Activated CD4-positive, alpha-beta T cell treated with anti-CD3 and anti-CD28 coated beads, Interleukin-2, amount 50 U/mL, for 48 hours (primary cell): ENCODE results near the gene FAM210A.
A peak's percentile ranks its signal among the peaks of the same experiment; 100 is the strongest.
"Not testable (repeated sequence)": the region's sequence is repeated elsewhere in the genome, so short reads cannot be mapped to it uniquely, and the experiment has no call there.

Experiments used
- DNase-seq, 2 experiments: peaks; one replicate each; pipeline ENCODE4 v3.0.0-alpha.2; 2020

FAM210A gene

DNA sequence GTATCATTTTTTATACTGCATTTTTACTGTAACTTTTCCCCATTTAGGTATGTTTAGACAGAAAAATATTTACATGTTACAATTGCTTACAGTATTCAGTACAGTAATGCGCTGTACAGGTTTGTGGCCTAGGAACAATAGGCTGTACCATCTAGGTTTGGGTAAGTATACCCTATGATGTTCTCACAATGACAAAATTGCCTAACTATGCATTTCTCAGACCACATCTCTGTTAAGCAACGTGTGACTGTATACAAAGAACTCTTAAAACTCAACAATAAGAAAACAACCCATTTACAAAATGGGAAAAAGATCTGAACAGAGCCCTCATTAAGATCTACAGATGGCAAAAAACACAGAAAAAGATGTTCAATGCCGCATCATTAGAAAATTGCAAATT lies 29.4 kb downstream of the FAM210A start:
- DNase-seq, result no peak

DNA sequence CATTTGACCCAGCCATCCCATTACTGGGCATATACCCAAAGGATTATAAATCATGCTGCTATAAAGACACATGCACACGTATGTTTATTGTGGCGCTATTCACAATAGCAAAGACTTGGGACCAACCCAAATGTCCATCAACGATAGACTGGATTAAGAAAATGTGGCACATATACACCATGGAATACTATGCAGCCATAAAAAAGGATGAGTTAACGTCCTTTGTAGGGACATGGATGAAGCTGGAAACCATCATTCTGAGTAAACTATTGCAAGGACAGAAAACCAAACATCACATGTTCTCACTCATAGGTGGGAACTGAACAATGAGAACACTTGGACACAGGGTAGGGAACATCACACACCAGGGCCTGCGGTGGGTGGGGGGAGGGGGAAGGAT lies 31.0 kb downstream of the FAM210A start:
- not testable (repeated sequence) for DNase-seq

DNA sequence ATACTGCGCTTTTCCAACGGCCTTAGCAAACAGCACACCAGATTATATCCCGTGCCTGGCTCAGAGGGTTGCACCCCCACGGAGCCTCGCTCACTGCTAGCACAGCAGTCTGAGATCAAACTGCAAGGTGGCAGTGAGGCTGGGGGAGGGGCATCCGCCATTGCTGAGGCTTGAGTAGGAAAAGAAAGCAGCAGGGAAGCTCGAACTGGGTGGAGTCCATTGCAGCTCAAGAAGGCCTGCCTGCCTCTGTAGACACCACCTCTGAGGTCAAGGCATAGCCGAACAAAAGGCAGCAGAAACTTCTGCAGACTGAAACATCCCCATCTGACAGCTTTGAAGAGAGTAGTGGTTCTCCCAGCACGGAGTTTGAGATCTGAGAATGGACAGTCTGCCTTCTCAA lies 36.3 kb downstream of the FAM210A start:
- DNase-seq, result not testable (repeated sequence)

DNA sequence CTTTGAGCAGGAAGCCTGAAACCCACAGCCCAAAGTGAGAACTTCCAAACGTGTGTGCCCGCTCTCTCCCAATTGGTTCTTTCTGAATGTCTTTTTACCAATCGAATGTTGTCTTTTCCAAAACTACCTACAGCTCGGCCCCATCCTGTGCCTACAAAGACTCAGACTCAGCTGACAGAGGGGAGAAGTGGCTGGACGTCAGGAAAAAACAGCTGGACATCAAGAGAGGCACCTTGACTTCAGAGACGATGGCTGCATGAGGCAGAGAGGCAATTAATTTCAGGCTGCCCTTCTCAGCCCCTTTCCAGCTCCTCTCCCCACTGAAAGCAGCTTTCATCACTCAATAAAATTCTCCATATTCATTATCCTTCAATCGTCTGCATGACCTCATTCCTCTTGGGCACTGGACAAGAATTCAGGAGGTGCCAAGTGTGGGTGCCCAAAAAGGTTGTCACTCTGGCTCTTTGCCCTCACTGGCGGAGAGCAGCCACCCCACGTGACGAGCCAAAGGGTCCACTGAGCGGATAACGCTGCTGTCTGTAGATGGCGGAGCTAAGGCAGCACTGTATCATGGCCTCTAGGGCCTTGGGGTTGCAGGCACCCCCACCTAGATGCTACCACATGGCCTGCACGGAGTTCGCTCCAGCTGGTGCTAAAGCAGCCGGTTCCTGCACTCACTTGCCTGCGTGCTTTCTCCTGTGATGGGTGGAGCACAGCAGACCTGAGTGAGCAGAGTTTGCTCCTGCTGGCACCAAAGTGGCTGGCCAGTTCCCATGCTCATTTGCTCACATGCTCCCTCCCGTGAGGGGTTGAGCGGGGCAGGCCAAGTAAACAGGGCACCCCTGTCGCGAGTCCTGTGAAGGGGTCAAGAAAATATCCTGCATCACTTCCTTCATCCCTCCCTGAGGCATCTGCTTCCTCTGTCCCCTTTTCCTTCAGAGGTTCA lies 37.9 kb downstream of the FAM210A start:
- DNase-seq, result no peak

DNA sequence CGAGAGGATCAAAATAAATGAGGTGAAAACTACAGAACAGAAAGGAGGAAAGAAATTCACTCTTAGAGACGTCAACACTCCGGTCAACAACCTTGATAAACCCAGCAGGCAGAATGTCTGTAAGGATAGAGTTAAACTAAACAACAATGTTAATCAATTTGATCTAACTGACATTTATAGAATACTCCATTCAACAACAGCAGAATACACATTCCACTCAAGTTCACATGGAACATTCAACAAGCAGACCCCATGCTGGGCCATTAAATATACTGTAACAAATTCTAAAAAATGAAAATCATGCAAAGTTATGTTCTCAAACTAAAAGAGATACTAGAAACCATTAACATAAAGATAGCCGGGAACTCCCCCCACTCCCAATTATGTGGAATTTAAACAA lies 41.8 kb downstream of the FAM210A start:
- DNase-seq, result no peak

DNA sequence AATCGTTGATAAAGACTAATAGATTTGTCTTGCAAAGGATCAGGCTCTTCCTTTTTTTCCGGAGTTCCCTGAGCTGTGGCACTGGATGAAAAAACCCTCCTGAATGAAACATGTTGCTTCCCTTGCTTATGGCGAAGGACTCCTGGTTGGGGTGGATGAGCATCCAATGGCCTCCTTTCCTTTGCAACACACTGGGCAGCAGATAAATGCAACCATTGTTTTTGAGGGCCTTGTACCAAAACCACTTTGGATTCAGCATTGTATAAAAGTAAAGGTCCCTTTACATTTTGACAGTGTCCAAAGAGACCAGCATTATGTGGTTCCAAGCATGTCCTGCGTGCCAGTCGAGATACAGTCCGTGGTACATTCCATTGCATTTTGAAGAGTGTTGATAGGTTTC lies 44.7 kb downstream of the FAM210A start:
- DNase-seq, result no peak

DNA sequence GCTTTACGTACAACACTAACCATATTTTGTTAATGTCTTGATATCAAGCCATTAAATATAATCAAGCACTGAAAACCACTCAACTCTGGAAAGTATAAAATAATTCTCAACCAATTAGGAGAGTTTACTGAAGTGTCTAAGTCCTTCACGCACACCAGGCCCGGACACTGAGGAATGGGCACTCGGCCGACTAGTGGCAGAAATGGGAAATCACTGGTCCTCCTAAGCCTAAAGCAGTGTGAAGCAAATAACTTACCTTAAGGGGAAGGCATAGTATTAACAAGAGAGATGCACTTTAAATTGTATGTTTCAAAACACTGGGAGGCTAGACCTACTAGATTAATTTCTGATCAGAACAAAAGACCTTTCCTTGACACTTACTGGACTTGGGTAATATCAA lies 45.7 kb downstream of the FAM210A start:
- peak in 1 of 2 experiments; percentile 14 for DNase-seq

DNA sequence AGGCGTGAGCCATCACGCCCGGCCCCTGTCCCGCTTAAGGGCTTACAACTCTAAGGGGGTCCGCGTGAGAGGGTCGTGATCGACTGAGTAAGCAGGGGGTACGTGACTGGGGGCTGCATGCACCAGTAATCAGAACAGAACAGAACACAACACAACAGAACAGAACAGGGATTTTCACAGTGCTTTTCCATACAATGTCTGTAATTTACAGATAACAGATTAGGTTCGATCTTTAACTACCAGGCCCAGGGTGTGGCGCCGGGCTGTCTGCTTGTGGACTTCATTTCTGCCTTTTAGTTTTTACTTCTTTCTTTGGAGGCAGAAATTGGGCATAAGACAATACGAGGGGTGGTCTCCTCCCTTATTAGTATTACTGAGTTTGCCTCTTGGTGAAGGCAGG lies 49.0 kb downstream of the FAM210A start:
- DNase-seq, result not testable (repeated sequence)

DNA sequence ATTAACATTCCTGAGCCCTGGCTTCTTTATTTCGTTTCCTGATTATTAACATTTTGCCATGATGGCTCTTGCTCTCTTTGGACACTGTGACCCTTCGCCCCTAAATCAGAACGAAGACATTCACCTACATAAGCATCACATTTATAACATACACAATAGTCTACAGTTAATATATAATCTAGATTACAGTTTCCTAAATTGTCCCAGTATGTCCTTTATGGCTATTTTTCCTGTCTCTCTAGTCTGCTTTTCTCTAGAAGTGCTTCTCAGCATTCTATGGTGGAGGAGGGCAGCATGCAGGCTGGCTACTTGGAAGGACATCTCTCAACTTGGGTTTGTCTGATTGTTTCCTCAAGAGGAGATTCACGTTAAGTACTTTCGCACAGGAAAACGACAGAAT lies 49.9 kb downstream of the FAM210A start:
- DNase-seq, result no peak

DNA sequence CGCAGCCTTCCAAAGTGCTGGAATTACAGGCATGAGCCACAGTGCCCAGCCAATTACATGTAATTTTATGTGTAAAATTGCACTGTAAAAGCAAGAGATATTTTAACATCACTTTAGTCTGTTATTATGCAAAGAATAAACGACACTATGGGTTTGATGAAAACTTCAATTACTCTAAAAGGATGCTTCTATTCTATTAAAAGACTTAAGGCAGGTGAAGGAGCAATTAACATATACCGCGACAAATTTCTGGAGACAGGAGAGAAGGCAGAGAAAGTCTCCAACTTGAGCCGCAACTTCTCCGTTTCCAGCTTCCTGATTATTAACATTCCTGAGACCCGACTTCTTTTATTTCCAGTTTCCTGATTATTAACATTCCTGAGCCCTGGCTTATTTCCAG lies 53.7 kb downstream of the FAM210A start:
- no peak for DNase-seq

DNA sequence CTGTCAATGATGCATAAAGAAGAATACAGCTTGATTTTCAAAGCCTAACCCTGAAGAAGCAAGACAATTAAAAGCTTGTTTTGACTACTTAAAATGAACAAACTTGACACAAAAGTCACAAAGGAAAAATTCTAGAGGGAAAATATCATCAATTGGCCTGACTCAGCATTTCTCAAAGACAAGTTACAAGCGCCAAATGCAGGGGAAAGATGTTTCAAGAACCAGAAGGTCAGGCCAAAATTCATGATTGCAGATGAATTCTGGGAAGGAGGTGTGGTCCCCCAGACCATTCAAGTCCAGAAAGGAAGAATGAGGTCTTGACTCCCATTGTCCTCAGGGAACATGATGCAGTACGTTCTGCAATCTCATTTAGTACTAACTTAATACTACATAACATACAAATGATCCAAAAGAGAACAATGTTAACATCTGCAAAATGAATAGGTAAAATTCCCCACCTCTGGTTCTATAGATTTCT lies 64.5 kb downstream of the FAM210A start:
- DNase-seq, result no peak

DNA sequence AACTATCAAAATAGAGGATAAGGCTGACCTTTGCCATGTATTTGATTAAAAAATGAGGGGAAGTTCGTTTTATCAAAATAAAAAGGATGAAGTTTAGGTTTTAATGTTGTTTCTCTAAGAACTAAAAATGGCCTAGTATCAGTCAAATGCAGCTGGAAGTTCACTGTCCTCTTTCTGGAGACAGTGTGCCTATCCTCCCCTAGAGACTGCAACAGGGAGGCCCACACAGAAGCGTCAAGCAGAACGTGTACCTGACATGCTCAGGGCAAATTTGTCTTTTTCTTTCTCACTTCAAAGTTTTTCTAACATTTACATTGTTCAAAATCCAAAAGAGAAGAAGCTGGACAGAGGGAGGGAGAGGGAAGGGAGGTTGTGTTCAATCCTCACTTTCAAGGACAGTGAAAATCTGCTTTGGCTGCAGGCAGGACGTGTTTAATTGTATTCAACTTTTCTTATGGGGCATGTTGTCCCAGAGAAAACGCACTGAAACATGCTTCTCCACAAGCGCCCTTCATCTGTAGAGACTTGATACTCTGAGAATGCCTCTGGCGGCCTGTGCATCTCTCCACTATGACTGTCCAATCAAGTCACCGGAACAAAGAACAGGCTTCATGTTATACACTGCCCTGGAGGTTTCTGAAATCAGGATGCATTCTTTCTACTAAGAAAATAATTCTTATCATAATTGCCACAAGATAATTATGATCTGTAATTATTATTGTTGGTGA lies 65.1 kb downstream of the FAM210A start:
- DNase-seq, result no peak

DNA sequence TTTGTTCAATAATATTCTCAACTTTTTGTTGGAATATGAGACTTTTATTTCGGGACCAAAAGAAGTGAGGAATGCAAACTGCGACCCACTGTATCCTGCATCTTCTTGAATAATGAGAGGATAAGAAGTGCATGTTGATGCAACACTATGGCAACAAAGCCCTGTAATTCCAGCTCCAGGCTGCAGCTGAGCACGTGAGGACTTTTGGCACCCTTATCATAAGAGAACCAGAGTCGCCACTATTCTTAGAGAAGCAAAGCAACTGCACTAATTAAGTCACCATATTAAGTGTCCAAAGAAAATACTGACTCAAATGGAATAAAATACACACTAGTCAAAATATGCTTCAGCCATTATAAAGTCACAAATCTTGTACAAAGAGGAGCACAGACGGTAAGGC lies 65.8 kb downstream of the FAM210A start:
- no peak for DNase-seq

DNA sequence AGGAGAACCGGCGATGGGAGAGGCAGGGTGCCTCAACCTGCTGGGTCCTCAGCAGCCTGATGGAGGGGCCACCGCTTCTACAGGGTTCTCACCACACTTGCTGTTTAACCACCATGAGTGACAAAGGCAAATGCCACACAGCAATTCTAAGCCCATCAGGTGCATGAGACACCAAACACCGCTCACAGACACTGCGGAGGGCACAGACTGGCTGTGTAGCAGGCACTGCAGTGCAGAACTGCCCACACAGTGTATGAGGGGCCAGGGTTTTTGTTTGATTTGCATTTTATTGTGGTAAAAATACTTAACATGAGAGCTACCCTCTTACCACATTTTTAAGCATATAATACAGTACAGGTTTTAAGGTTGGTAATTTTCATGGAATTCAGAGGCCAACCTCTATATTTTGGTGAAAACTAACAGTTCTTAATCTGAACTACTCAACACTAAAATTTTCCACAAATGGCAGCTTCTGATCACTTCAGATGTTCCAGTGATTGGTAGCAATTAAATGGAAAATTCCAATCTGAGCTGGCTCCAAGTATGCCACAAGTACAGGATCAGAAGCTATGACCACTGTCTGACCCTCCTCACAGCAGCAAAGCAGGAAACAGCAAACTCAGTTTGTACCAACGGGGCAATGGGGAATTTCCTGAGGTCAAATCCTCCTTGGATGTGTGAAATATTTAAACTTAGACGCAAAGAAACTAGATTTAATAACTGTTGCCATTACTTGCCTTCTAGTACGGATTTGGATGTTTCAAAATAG lies 67.7 kb downstream of the FAM210A start:
- no peak for DNase-seq

DNA sequence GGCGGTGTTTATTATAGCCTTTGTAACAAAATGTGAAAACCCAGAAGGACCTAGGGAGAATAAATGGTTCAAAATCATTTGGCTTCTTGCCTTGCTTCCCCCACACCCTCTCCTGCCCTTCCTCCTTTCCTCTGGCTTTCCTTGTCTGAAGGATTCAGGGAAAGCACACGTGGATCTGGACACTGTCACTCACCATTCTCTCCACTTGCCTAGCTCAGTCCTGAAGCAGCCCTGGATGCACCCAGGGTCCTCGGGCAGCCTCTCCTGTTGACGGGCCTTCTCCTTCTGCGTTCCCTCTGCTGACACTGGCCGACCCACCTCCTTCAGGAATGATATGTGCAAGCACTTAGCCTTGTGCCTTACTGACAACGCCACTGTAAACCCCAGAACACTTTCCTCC lies 68.4 kb downstream of the FAM210A start:
- DNase-seq, result no peak

DNA sequence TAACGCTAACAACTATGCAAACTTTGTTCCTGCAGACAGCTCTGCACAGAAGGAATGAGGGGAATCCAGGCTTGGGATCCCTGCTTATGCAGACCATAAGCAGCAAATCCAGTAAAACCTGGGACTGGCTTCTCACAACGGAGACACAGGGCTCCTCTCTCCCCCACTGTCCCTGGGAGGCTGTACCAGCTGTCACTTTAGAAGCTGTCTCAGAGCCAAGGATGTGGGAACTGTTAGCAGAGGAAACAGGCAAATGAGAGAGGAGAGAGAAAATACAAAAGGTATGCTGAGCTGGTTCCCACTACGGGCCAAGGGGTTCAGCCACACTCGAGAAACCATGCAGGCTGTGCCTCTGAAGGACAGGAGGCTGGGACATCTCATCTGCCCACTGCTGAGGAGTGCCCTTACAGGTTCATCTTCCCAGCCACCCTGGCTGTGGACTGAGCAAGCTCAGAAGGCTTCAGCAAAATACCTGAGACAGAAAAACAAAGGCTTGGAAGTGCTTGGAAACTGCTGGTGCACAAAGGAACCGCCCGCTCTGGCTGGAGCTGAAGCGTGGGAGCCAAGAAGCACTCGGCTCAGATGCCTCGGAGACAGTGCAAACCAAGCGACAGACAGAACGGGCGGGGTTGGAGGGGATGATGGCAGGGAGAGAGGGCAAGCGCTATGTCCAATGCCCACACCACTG lies 72.5 kb downstream of the FAM210A start:
- DNase-seq, result no peak

DNA sequence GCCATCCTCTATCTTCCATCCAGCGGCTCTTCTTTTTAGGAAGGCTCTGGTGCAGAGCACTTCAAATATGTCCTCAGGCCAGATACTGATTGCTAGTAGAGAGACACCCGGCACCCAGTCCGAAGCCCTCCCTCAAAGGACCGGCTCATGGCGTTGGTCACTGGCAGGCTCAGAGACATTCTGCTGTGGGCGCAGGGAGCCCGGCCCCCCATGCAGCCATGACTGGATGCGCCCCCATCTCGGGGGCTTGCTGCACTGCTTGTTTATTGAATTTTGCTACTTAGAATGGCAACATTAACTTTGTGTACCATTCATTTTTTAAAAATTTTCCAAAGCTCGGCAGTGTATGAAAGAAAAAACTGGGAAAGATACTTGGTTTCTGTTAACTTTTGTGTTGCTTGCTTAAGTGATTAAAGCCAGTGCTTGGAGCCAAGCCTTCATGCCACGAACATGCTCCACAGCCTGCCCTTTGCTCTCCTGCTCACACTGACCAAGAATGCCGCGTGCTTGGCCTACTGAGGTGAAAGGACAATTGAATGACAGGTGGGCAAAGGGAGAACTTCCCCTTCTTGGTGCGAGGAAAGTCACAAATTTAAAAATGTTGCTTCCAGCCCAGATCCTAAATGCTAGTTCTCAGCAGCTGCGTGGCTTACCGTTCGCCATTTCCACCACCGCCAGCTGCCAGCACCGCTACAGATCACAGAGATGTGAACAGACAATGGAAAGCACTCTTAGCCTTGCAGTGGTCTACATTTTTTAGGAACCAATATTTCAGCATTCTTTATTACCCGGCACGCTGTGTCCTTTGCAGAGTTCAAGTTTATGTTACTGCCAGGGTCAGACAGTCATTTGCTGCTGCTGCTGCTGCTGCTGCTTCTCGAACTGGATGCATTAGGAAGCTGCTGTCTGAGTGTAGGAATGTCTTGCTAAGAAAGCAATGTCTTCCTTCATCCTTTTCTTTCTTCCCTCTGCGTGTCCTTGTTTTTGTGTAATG lies 76.7 kb downstream of the FAM210A start:
- no peak for DNase-seq

DNA sequence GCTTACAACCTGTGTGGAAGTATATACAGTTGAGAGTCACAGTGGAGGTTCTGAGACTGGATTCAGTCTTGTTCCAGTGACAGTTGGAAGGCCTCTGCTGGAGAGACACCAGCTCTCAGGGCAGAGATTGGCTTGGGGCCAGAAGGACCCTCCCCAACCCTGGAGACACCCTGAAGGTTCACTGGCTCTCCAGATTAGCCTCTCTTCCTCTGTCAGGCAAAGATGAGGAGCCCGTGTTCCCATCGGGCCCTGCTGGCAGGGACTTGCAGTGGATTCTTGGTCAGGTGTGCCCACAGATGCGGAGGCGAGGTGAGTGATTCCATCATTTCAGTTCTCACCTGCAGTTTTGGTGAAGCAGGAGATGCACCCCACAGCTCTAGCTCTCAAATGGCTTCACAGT lies 78.6 kb downstream of the FAM210A start:
- DNase-seq, result no peak

DNA sequence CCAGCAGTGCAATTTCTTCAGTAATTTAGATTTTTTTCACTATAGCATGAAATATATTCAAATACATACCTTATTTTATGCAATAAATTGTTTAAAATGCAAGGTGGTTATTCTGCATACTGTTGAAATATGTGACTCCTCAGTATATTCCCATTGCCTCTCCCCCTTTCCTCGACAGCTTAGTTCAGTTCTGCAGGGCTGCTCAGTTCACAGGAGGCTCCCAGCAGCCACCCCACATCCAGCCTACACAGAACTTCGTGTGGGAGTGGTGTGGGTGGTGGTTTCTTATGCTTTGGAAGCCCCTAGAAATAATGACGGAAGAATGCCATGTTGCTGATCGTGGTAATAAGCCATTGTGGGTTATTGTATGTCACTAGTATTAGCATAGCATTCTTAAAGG lies 79.7 kb downstream of the FAM210A start:
- DNase-seq, result no peak

DNA sequence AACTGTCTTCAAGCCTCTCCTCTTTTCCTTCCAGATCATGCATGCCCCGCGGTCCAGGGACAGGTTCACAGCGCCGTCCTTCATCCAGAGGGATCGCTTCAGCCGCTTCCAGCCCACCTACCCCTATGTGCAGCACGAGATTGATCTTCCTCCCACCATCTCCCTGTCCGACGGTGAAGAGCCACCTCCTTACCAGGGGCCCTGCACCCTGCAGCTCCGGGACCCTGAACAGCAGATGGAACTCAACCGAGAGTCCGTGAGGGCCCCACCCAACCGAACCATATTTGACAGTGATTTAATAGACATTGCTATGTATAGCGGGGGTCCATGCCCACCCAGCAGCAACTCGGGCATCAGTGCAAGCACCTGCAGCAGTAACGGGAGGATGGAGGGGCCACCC lies 81.3 kb downstream of the FAM210A start:
- DNase-seq, result no peak

DNA sequence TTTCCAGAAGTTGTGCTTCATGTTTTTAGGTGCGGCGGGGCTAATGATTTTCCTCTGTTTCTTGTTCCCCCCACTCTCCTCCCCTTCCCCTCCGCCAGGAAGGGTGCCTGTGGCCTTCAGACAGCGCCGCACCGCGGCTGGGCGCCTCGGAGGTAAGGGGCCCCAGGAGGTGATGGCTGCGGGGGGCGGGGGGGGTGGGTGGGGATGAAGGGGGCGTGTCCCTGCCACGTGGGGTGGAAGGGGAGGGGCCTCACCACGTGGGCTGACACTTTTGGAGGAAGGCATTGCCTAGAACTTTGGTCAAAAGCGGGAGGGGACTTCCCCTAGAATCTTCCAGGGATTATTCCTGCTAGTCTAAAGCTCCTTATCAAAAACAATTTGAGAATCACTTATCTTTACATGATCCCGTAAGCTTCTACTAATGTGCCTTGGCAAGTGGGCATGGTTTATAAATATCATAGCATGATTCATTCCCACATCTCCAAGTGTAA lies 83.1 kb downstream of the FAM210A start:
- DNase-seq, result no peak
